GM23338 (cell line): ENCODE data around the gene ZDBF2. TPM values are rescaled to one million over a fixed set of nuclear protein-coding genes. Genes with fewer than 3 reads are reported as not detected.

Experiments
- ATAC-seq: fragments of 200-7000 bp; cut with Tn5 transposase; 3 replicates; pipeline ENCODE4 v1.9.1; 2020
- DNase-seq: peaks from one replicate; pipeline ENCODE4 v3.0.0-alpha.2; 2015; ENCODE audit warnings: low spot score
- H2AFZ ChIP-seq: fragments of 200-600 bp; sonication (generic); 2 replicates; pipeline ENCODE4 v1.8.0; 2016; ENCODE audit warnings: antibody characterized with exemption, mild to moderate bottlenecking, moderate library complexity
- H3F3A ChIP-seq: fragments of 200-600 bp; sonication (generic); replicated peaks from 2 replicates; pipeline ENCODE4 v1.8.0; 2017; ENCODE audit warnings: antibody characterized with exemption, mixed run types, low read depth
- H3K27ac ChIP-seq: fragments of 200-600 bp; sonication (generic); 2 replicates; pipeline ENCODE4 v1.6.1; 2016; ENCODE audit warnings: low read depth
- H3K27me3 ChIP-seq: fragments of 200-600 bp; sonication (generic); 2 replicates; pipeline ENCODE4 v1.8.0; 2016; ENCODE audit warnings: mild to moderate bottlenecking, mixed run types, moderate library complexity; ENCODE audit not compliant: insufficient read depth
- H3K36me3 ChIP-seq: fragments of 200-600 bp; sonication (generic); 2 replicates; pipeline ENCODE4 v1.8.0; 2016; ENCODE audit warnings: mild to moderate bottlenecking; ENCODE audit not compliant: insufficient read depth
- H3K4me1 ChIP-seq: fragments of 200-600 bp; sonication (generic); 2 replicates; pipeline ENCODE4 v1.8.0; 2016; ENCODE audit warnings: mild to moderate bottlenecking, moderate library complexity; ENCODE audit not compliant: insufficient read depth
- H3K4me2 ChIP-seq: fragments of 200-600 bp; sonication (generic); 2 replicates; pipeline ENCODE4 v1.7.1; 2017; ENCODE audit warnings: mixed run types
- H3K4me3 ChIP-seq: fragments of 200-600 bp; sonication (generic); 2 replicates; pipeline ENCODE4 v1.6.1; 2016; ENCODE audit warnings: mixed run types
- H3K79me2 ChIP-seq: fragments of 200-600 bp; sonication (generic); replicated peaks from 2 replicates; pipeline ENCODE4 v1.8.0; 2017; ENCODE audit warnings: mild to moderate bottlenecking; ENCODE audit not compliant: insufficient read depth
- H3K9me2 ChIP-seq: fragments of 200-600 bp; sonication (generic); 2 replicates; pipeline ENCODE4 v1.8.0; 2017; ENCODE audit not compliant: insufficient read depth
- H4K20me1 ChIP-seq: fragments of 200-600 bp; sonication (generic); replicated peaks from 2 replicates; pipeline ENCODE4 v1.8.0; 2017; ENCODE audit warnings: mild to moderate bottlenecking; ENCODE audit not compliant: insufficient read depth
- H3K27ac Mint-ChIP-seq: 2 replicates; pipeline ENCODE4 v1.8.0; 2020; ENCODE audit warnings: inconsistent platforms, mild to moderate bottlenecking, moderate library complexity, mixed read lengths
- H3K27me3 Mint-ChIP-seq: 3 replicates; pipeline ENCODE4 v1.8.0; 2022; ENCODE audit warnings: low read depth, mild to moderate bottlenecking, moderate library complexity, mixed read lengths, inconsistent platforms; ENCODE audit not compliant: insufficient read depth, poor library complexity
- H3K36me3 Mint-ChIP-seq: 3 replicates; pipeline ENCODE4 v1.8.0; 2021; ENCODE audit warnings: low read depth, mild to moderate bottlenecking, inconsistent platforms, moderate library complexity, mixed read lengths
- H3K4me1 Mint-ChIP-seq: 3 replicates; pipeline ENCODE4 v1.8.0; 2020; ENCODE audit warnings: mild to moderate bottlenecking, inconsistent platforms, mixed read lengths
- H3K4me3 Mint-ChIP-seq: 3 replicates; pipeline ENCODE4 v1.8.0; 2021; ENCODE audit warnings: moderate library complexity, mild to moderate bottlenecking, inconsistent platforms, mixed read lengths
- H3K9me3 Mint-ChIP-seq: 3 replicates; pipeline ENCODE4 v1.8.0; 2020; ENCODE audit warnings: moderate library complexity, mild to moderate bottlenecking, inconsistent platforms, mixed read lengths
- CREB1 ChIP-seq: fragments of 250-450 bp; sonication (Bioruptor Pico); IDR thresholded peaks from 2 replicates; pipeline ENCODE4 v1.5.0; 2020; ENCODE audit warnings: low read depth, mild to moderate bottlenecking, moderate library complexity
- EZH2 ChIP-seq: fragments of 200-600 bp; sonication (generic); IDR thresholded peaks from one replicate; pipeline ENCODE4 v1.8.0; 2017; ENCODE audit warnings: antibody characterized with exemption, mild to moderate bottlenecking, low read depth; ENCODE audit not compliant: unreplicated experiment
- EZH2phosphoT487 ChIP-seq: fragments of 200-600 bp; sonication (generic); IDR thresholded peaks from one replicate; pipeline ENCODE4 v1.8.1; 2018; ENCODE audit warnings: antibody characterized with exemption; ENCODE audit not compliant: unreplicated experiment
- JUNB ChIP-seq: IDR thresholded peaks from one replicate; pipeline ENCODE4 v1.6.1; 2016; ENCODE audit warnings: antibody characterized with exemption; ENCODE audit not compliant: unreplicated experiment
- NANOG ChIP-seq: IDR thresholded peaks from 2 replicates; pipeline ENCODE4 v1.6.1; 2016; ENCODE audit warnings: antibody characterized with exemption, borderline replicate concordance
- POLR2AphosphoS5 ChIP-seq: IDR thresholded peaks from 2 replicates; pipeline ENCODE4 v1.6.1; 2016; ENCODE audit warnings: antibody characterized with exemption, low read depth
- STAT1 ChIP-seq: IDR thresholded peaks from one replicate; pipeline ENCODE4 v1.6.1; 2016; ENCODE audit warnings: antibody characterized with exemption; ENCODE audit not compliant: unreplicated experiment
- ZNF114 ChIP-seq: fragments of 250-450 bp; sonication (Bioruptor Pico); IDR thresholded peaks from 2 replicates; pipeline ENCODE4 v1.5.0; 2020; ENCODE audit warnings: mild to moderate bottlenecking, moderate library complexity
- ZNF331 ChIP-seq: fragments of 250-450 bp; sonication (Bioruptor Pico); IDR thresholded peaks from 2 replicates; pipeline ENCODE4 v1.5.0; 2020; ENCODE audit warnings: low read depth, mild to moderate bottlenecking, moderate library complexity
- polyA plus RNA-seq: library from polyadenylated mRNA; unstranded; fragments of >200 nt; fragmentation: Nextera tagmentation; extraction: Ambion mirVana; gene quantifications from 2 replicates; pipeline ENCODE4 v1.2.1, GENCODE V29; 2016
- total RNA-seq: library from RNA; depleted of rRNA; stranded (reverse); fragments of >200 nt; shearing (Covaris generic); gene quantifications from 2 replicates; pipeline ENCODE4 v1.2.3, GENCODE V29; 2014
- TF ChIP-seq, protein P1 (sequence below): IDR thresholded peaks from one replicate; pipeline ENCODE4 v1.6.1; 2018; ENCODE audit warnings: antibody characterized with exemption; ENCODE audit not compliant: unreplicated experiment
- TF ChIP-seq, protein P2 (sequence below): IDR thresholded peaks from 2 replicates; pipeline ENCODE4 v1.6.1; 2016; ENCODE audit warnings: antibody characterized with exemption
- TF ChIP-seq, protein P3 (sequence below): fragments of 250-450 bp; sonication (Bioruptor Pico); IDR thresholded peaks from 2 replicates; pipeline ENCODE4 v1.5.0; 2020; ENCODE audit warnings: mild to moderate bottlenecking, moderate library complexity
- TF ChIP-seq, protein P4 (sequence below), 2 experiments: fragments of 200-600 bp in 1 of 2; sonication (generic) in 1 of 2; conservative IDR thresholded peaks; 2 replicates each; pipeline versions ENCODE4 v1.5.1 to v1.6.1; 2016 to 2017; ENCODE audit warnings: antibody characterized with exemption in 2 of 2, low read depth in 2 of 2, mild to moderate bottlenecking in 2 of 2, moderate library complexity in 1 of 2

The ZDBF2 gene
- total and polyA plus RNA-seq, 2 experiments from 2014 or later, result 7.6 to 41.1 TPM

DNA sequence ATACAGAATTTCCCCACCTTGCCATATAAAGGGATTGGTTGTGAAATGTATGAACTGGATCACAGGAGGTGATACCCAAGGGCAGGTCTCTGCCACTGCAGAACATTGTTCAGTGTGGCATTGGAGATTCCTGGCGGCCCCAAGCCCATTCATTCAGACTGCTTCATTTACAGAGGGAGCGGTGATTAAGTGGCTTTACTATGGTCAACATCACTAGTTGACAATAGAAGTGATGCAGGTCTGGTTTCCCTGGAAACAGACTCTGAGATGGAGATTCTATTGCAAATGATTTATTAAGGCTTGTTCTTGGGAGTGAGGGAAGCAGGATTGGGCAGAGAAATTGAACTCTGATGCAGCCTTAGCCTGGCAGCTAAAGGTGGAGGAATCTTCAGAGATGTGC, 62.4 kb downstream of the ZDBF2 start:
- H3K27ac Mint-ChIP-seq, result no peak overlapping the region
- Histone ChIP-seq H3F3A (no peaks in the 10 kb centered on the region), H3K4me2 (no peak overlapping the region), H2AFZ (no peak overlapping the region), H3K9me2 (no peaks in the 10 kb centered on the region), H3K27me3 (no peaks in the 10 kb centered on the region), H4K20me1 (no peaks in the 10 kb centered on the region), H3K36me3 (no peaks in the 10 kb centered on the region), H3K27ac (no peak overlapping the region), H3K79me2 (no peaks in the 10 kb centered on the region), H3K4me3 (no peak overlapping the region), H3K4me1 (no peaks in the 10 kb centered on the region)
- no peak overlapping the region for H3K4me3 Mint-ChIP-seq
- H3K36me3 Mint-ChIP-seq, result no peaks in the 10 kb centered on the region
- DNase-seq (no peak), ATAC-seq (no peak)
- H3K27me3 Mint-ChIP-seq, result no peaks in the 10 kb centered on the region
- no peaks in the 10 kb centered on the region for H3K4me1 Mint-ChIP-seq
- TF ChIP-seq NANOG (no peak), ZNF114 (CRISPR knock-in tag) (no peak), STAT1 (no peak), CREB1 (CRISPR knock-in tag) (no peak), EZH2 (no peak), JUNB (no peak), ZNF331 (no peak), POLR2AphosphoS5 (no peak), EZH2phosphoT487 (no peak)
- TF ChIP-seq, protein P1, sequence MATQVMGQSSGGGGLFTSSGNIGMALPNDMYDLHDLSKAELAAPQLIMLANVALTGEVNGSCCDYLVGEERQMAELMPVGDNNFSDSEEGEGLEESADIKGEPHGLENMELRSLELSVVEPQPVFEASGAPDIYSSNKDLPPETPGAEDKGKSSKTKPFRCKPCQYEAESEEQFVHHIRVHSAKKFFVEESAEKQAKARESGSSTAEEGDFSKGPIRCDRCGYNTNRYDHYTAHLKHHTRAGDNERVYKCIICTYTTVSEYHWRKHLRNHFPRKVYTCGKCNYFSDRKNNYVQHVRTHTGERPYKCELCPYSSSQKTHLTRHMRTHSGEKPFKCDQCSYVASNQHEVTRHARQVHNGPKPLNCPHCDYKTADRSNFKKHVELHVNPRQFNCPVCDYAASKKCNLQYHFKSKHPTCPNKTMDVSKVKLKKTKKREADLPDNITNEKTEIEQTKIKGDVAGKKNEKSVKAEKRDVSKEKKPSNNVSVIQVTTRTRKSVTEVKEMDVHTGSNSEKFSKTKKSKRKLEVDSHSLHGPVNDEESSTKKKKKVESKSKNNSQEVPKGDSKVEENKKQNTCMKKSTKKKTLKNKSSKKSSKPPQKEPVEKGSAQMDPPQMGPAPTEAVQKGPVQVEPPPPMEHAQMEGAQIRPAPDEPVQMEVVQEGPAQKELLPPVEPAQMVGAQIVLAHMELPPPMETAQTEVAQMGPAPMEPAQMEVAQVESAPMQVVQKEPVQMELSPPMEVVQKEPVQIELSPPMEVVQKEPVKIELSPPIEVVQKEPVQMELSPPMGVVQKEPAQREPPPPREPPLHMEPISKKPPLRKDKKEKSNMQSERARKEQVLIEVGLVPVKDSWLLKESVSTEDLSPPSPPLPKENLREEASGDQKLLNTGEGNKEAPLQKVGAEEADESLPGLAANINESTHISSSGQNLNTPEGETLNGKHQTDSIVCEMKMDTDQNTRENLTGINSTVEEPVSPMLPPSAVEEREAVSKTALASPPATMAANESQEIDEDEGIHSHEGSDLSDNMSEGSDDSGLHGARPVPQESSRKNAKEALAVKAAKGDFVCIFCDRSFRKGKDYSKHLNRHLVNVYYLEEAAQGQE, result no peak
- TF ChIP-seq, protein P2, sequence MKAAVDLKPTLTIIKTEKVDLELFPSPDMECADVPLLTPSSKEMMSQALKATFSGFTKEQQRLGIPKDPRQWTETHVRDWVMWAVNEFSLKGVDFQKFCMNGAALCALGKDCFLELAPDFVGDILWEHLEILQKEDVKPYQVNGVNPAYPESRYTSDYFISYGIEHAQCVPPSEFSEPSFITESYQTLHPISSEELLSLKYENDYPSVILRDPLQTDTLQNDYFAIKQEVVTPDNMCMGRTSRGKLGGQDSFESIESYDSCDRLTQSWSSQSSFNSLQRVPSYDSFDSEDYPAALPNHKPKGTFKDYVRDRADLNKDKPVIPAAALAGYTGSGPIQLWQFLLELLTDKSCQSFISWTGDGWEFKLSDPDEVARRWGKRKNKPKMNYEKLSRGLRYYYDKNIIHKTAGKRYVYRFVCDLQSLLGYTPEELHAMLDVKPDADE, result no peak
- TF ChIP-seq, protein P3, sequence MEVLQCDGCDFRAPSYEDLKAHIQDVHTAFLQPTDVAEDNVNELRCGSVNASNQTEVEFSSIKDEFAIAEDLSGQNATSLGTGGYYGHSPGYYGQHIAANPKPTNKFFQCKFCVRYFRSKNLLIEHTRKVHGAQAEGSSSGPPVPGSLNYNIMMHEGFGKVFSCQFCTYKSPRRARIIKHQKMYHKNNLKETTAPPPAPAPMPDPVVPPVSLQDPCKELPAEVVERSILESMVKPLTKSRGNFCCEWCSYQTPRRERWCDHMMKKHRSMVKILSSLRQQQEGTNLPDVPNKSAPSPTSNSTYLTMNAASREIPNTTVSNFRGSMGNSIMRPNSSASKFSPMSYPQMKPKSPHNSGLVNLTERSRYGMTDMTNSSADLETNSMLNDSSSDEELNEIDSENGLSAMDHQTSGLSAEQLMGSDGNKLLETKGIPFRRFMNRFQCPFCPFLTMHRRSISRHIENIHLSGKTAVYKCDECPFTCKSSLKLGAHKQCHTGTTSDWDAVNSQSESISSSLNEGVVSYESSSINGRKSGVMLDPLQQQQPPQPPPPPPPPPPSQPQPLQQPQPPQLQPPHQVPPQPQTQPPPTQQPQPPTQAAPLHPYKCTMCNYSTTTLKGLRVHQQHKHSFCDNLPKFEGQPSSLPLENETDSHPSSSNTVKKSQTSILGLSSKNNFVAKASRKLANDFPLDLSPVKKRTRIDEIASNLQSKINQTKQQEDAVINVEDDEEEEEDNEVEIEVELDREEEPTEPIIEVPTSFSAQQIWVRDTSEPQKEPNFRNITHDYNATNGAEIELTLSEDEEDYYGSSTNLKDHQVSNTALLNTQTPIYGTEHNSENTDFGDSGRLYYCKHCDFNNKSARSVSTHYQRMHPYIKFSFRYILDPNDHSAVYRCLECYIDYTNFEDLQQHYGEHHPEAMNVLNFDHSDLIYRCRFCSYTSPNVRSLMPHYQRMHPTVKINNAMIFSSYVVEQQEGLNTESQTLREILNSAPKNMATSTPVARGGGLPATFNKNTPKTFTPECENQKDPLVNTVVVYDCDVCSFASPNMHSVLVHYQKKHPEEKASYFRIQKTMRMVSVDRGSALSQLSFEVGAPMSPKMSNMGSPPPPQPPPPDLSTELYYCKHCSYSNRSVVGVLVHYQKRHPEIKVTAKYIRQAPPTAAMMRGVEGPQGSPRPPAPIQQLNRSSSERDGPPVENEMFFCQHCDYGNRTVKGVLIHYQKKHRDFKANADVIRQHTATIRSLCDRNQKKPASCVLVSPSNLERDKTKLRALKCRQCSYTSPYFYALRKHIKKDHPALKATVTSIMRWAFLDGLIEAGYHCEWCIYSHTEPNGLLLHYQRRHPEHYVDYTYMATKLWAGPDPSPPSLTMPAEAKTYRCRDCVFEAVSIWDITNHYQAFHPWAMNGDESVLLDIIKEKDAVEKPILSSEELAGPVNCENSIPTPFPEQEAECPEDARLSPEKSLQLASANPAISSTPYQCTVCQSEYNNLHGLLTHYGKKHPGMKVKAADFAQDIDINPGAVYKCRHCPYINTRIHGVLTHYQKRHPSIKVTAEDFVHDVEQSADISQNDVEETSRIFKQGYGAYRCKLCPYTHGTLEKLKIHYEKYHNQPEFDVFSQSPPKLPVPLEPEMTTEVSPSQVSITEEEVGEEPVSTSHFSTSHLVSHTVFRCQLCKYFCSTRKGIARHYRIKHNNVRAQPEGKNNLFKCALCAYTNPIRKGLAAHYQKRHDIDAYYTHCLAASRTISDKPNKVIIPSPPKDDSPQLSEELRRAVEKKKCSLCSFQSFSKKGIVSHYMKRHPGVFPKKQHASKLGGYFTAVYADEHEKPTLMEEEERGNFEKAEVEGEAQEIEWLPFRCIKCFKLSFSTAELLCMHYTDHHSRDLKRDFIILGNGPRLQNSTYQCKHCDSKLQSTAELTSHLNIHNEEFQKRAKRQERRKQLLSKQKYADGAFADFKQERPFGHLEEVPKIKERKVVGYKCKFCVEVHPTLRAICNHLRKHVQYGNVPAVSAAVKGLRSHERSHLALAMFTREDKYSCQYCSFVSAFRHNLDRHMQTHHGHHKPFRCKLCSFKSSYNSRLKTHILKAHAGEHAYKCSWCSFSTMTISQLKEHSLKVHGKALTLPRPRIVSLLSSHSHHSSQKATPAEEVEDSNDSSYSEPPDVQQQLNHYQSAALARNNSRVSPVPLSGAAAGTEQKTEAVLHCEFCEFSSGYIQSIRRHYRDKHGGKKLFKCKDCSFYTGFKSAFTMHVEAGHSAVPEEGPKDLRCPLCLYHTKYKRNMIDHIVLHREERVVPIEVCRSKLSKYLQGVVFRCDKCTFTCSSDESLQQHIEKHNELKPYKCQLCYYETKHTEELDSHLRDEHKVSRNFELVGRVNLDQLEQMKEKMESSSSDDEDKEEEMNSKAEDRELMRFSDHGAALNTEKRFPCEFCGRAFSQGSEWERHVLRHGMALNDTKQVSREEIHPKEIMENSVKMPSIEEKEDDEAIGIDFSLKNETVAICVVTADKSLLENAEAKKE (CRISPR knock-in tag), result no peak
- TF ChIP-seq, protein P4, sequence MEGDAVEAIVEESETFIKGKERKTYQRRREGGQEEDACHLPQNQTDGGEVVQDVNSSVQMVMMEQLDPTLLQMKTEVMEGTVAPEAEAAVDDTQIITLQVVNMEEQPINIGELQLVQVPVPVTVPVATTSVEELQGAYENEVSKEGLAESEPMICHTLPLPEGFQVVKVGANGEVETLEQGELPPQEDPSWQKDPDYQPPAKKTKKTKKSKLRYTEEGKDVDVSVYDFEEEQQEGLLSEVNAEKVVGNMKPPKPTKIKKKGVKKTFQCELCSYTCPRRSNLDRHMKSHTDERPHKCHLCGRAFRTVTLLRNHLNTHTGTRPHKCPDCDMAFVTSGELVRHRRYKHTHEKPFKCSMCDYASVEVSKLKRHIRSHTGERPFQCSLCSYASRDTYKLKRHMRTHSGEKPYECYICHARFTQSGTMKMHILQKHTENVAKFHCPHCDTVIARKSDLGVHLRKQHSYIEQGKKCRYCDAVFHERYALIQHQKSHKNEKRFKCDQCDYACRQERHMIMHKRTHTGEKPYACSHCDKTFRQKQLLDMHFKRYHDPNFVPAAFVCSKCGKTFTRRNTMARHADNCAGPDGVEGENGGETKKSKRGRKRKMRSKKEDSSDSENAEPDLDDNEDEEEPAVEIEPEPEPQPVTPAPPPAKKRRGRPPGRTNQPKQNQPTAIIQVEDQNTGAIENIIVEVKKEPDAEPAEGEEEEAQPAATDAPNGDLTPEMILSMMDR (conservative IDR thresholded peaks at IDR 0.05; ENCODE audit: low read depth in 2 of 2), result no peak
- H3K9me3 Mint-ChIP-seq, result no peaks in the 10 kb centered on the region
